Panc1 (cell line): ENCODE data around the gene COMMD8.

ENCODE experiments used
- CTCF ChIP-seq: fragments of 450-650 bp; IDR thresholded peaks from 2 replicates; pipeline ENCODE4 v1.5.1; 2017; ENCODE audit warnings: mild to moderate bottlenecking
- POLR2AphosphoS5 ChIP-seq: IDR thresholded peaks from 2 replicates; pipeline ENCODE4 v1.6.1; 2012; ENCODE audit warnings: mild to moderate bottlenecking, low read depth, low read length, moderate library complexity
- SIN3A ChIP-seq: IDR thresholded peaks from 2 replicates; pipeline ENCODE4 v1.6.1; 2012; ENCODE audit warnings: low read depth, mild to moderate bottlenecking, low read length, moderate library complexity, borderline replicate concordance; ENCODE audit not compliant: insufficient read depth

GRCh38 chr4:47488706-47489105, 25.2 kb upstream of the COMMD8 start:
- TF ChIP-seq POLR2AphosphoS5, result no peak
- no peak for TF ChIP-seq CTCF
- TF ChIP-seq SIN3A, result no peak
